Measurements from ENCODE around the gene ARL6. TPM values are rescaled to one million over a fixed set of nuclear protein-coding genes. Genes with fewer than 3 reads are reported as not detected.
"Not testable (repeated sequence)": the region's sequence is repeated elsewhere in the genome, so short reads cannot be mapped to it uniquely, and the experiment has no call there.

ARL6 gene
- polyA plus RNA-seq, 4 donors, result 13.8 to 17.1 (median 16.4) TPM

DNA sequence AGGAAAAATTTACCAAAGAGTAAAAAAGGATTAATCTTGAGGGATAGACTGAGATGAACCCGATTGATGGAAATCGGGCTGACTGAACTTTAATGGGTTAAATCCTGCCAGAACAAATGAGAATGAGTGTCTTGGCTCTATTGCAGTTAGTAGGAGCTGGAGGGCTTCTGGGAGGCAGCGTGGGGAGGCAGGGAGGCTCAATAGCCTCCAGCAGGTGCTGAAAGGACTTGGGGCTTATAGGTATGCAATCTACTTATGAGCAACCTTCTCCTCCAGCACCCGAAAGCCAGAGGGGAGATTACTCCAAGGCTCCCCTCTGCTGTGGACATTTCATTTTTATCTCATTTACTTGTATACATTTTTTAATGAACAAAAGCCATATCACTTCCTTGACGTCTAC lies 56.2 kb downstream of the ARL6 start:
- no peak for DNase-seq (ENCODE audit: low read depth in 4 of 4, low spot score in 2 of 4)

DNA sequence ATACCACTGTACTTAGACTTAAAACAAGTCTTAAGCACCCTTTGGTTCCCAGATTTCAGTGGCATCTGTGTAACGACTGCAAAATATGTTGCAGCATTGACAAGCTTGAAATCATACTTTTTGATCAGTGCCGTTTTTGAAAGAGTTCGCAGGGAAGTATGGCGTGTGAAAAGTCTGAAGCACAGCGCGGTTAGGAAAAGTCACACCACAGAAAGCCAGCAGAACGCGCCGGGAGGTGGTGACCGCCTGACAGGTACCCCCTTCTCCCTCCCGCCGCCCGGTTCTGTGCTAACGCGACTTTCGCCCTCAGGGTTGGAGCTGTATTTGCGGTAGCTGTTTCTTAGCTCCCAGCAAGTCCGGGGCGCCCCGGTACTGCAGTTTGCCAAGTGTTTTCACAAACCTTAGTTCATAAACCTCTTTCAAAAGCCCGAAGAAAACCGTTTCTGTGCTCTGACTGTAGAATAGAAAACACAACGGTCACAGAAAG lies 56.8 kb downstream of the ARL6 start:
- peak in 1 of 4 donors; percentile 61 for DNase-seq (ENCODE audit: low read depth in 4 of 4, low spot score in 2 of 4)

DNA sequence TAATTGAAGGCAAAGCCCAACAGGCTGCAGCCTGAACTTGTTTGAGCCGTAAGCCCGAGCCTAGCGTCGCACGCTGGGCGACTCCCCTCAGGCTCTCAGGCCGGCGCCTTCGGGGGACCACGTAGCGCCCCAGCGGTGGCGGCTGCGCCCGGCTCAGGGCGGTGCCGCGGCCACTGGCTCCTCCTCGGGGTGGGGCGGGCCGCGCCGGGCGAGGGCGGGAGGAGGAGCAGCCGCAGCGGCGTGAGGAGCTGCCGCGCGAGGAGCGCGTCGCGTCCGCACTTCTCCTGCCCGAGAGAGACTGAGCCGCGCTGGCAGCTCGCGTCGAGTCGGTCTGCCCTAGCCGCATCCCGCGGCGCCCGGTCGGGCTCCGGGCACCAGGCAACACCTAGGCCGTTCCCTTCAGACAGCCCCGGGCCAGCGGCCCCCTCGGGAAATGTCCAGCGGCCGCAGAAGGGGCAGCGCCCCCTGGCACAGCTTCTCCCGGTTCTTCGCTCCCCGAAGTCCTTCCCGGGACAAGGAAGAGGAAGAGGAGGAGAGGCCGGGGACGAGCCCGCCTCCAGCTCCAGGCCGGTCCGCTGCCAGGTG lies 57.3 kb downstream of the ARL6 start, which contains the start of gene CRYBG3:
Gene CRYBG3, plus strand, starts transcription at position 238 of the 585 bp plus-strand sequence. Its CDS starts 196 bp downstream, at position 434.
- DNase-seq (ENCODE audit: low read depth in 4 of 4, low spot score in 2 of 4), result peak; percentile 57 to 74 (median 66)

DNA sequence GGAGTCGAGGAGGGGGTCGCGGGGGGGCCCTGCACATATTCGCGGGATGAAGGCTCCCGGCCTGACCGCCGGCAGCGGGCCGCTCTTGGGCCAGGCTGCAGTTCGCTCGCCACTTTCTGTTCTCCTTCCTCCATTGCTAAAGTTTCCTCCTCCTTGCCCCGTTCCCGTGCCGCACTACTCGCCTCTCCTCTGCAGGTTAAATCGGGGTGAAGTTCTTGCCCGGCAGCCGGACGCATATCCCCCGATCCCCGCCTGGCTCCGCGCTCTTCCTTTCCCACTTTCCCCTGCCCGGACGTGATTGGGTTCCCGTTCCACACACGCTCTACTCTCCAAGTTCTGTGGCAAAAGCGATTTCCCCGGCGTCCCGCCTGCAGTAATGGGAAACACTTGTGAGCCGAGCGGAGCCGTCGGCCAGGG lies 57.8 kb downstream of the ARL6 start:
- peak in 2 of 4 donors; percentile 35 to 43 for DNase-seq (ENCODE audit: low read depth in 4 of 4, low spot score in 2 of 4)

DNA sequence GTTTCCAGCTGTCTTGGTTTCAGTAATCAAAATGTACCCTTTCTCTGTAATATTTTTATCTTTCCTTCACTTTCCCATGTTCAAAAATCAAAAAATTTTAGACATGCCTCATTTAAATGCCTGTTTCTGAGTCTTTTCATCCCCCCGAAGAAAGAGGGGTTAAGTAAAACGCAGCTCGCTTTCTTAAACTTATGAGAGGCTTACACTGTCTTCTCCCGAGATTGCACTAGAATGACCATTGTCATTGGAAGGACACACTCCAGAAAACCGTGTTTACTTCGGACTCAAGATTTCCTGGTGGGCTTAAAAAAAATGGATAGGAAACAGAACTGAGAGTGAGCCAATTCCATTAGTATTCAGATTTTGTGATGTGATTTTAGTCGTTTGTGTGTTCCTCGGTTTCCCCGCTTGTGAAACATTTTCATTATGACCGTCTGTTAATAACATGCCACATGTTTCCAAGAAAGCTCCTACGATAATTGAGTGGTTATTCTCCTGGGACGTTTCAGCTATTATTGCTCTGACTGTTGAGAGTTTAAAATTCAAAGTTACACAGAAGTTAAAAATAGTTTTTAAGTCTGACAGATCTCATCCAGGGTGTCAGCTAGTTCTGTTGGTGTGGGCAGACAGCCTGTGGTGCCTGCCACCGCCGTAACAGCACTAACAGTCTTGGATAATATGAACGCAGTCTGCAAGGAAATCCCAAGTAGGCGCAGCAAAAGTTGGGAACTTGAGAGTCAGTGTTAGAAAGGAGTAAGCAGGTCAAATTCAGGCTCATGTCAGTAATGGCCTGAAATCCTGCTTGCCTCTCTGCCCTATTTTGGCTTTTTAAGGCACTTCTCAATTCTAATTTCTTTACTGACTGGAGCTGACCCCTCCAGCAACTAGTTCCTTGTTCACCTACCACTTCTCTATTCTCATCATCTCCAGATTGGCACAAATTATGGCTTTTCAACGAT lies 58.8 kb downstream of the ARL6 start:
- no peak for DNase-seq (ENCODE audit: low read depth in 4 of 4, low spot score in 2 of 4)

DNA sequence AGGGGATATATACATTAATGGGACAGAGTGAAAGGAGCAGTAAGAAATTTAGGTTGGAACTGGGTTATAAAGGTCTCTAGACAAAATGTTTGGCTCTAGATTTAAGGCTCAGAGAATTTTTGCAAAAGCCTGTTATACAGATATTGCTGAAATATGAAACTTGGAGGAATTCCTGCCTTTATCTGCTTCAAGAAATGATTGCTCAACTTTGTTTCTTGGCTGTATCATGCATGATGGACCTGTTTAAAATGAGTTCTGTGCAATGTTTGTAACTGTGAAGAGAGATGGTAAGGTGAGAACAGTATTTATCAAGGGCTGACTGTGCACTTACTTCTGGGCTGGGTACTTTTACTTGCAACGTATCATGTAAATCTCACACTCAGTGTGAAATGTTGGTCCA lies 60.5 kb downstream of the ARL6 start:
- no peak for DNase-seq (ENCODE audit: low read depth in 4 of 4, low spot score in 2 of 4)

DNA sequence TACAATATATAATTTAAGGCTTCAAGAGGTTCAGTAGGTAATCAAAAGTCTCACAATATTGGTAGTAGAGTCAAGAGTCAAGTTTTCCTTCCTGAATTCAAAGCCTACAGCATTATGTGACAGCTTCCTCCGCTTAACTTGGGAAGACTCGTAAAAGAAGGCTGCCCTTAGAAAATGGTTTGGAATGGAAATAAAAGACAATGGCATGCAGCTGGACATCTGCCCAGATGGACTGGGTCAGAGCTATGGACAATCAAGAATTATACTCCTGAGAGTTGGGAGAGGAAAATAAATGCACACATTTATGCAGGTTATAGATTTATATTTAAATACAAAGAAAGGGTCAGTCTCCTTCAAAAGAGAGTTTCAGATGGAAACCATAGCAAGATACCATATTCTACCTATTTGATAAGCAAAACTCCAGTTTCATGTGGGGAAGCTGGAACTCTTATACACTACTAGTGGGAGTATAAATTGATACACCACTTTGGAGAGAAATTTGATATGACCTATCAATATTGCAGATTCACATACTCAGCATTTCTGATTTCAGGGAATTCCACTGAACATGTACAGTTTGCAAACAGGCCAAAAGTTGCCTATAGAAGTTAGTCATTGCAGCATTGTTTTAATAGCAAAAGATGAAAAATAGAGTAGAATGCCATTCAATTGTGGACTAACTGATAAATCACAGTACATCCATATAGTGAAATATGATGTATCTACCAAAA lies 63.3 kb downstream of the ARL6 start:
- DNase-seq (ENCODE audit: low read depth in 4 of 4, low spot score in 2 of 4), result no peak

DNA sequence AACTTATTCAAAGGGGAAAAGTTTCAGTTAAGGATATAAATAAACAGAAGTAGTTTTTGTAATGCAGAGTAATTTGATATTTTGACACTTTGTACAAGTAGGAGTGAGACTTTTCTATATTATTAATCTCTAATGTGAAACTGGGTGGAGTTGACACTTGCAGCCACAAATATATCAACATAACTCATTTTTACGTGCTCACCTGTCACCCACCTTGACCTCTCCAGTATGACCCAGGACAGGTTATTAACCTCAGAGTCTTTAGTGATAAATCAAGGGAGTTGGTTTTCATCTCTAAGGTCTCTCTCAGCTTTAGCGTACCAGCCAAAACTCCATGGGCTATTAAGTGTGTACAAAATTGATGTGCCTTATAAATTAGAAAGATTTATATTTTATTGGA lies 64.6 kb downstream of the ARL6 start:
- DNase-seq (ENCODE audit: low read depth in 4 of 4, low spot score in 2 of 4), result no peak

DNA sequence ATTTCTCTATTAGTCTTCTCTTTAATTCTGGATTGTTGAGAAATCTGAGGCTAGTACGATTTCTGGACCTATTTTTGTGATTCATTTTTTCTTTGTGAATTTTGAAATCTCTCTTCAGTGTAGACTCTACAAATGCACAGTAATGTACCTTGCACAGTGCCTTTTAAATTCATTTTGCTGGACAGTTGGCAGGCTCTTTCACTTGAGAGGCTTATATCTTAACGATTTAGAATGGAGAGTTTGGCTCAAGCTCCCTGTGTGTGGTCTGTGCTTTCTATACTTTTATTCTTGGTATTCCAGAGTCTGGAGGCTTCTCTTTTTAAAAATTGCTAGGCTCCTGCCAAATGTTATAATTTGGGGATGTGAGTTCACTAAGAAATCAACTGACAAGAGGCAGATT lies 66.1 kb downstream of the ARL6 start:
- no peak for DNase-seq (ENCODE audit: low read depth in 4 of 4, low spot score in 2 of 4)

DNA sequence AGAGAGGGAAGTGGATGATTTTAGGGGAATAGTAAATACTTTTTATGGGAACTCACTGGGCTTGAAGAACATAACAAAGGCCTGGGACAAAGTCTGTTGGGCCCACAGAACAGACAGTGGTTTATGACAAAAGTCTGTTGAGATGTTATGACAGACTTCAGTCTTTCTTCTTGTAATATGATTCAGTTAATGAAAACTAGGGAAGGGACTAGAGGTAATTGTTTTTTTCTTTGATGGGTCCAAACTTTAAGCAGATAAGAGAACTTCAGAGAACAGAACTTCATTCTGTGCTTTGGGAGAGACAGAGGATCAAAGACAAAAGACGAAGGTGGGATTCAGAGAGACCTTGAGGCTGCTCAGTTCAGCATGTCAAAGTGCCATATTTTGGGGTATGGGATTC lies 66.6 kb downstream of the ARL6 start:
- no peak for DNase-seq (ENCODE audit: low read depth in 4 of 4, low spot score in 2 of 4)

DNA sequence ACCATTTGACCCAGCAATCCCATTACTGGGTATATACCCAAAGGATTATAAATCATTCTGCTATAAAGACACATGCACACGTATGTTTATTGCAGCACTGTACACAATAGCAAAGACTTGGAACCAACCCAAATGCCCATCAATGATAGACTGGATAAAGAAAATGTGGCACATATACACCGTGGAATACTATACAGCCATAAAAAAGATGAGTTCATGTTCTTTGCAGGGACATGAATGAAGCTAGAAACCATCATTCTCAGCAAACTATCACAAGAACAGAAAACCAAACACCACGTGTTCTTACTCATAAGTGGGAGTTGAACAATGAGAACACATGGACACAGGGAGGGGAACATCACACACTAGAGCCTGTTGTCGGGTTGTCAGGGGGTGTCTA lies 68.6 kb downstream of the ARL6 start:
- DNase-seq (ENCODE audit: low read depth in 4 of 4, low spot score in 2 of 4), result not testable (repeated sequence)

DNA sequence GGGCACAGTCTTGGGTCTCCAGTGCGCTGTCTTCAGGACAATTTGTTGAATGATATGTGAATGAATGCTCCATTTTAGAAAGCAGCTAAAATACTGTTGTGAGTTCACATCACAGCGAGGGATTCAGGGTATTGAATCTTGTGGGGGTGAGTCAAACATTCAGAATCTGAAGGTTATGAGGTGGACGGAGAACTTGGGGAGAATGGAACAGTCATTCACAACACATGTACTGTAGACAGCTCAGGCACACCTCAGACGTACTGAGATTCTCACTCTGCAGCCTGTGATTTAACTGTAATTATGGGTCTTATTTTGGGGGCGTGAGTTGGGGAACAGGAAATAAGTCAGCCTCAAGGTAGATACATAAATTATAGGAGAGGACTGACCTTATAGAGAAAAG lies 71.2 kb downstream of the ARL6 start:
- no peak for DNase-seq (ENCODE audit: low read depth in 4 of 4, low spot score in 2 of 4)

DNA sequence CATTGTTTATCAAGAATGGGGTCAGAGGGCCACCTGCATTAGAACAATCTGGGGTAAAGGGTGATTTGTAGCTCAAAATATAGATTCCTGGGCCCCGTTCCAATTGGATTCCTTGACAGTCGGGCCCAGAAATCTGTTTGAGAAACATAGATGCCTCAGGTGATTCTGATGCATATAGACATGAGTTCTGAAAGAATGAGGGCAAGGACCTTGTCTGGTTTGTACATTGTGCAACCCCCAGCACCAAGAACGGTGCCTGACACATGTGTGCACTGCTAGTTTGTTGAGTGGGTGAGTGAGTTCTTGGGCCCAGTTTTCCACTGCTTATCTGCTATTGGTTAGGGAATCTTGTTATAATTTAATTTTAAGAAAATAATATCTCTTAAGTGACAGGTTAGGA lies 73.8 kb downstream of the ARL6 start:
- no peak for DNase-seq (ENCODE audit: low read depth in 4 of 4, low spot score in 2 of 4)

DNA sequence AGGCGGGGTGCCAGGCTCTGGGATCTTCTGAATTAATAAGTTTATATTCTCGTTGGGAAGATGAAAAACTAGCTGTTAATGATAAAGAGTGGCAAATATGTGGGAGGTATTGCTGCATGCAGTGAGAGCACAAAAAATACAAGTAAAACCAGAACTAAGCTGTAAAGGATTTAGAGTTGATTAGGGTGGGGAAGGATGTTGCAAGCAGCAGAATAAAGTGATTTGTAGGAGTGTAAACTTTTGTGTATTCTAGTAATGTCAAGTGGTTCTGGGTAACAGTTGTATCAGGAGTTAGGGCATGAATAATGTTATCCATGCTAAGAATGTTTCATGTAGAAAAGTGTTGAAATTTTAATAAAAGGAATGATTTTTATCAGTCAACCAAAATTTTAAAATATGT lies 75.4 kb downstream of the ARL6 start:
- DNase-seq (ENCODE audit: low read depth in 4 of 4, low spot score in 2 of 4), result no peak

DNA sequence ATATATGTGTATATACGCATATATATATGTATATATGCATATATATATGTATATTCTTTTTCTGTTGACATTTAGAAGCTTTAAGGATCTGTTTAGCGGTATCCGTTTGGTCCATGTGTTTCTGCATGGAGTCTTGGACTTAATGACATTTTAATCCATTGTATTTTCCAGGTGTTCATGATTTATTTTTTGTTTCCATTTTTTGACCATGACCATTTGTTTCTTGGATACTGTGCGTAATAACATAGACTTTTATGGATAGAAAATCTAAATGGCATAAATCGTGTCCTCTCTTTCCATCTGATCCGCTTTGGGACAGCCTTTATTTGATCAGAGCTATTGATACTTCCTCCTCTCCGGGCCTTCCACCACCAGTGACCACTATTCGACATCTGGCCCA lies 76.7 kb downstream of the ARL6 start:
- DNase-seq (ENCODE audit: low read depth in 4 of 4, low spot score in 2 of 4), result no peak

DNA sequence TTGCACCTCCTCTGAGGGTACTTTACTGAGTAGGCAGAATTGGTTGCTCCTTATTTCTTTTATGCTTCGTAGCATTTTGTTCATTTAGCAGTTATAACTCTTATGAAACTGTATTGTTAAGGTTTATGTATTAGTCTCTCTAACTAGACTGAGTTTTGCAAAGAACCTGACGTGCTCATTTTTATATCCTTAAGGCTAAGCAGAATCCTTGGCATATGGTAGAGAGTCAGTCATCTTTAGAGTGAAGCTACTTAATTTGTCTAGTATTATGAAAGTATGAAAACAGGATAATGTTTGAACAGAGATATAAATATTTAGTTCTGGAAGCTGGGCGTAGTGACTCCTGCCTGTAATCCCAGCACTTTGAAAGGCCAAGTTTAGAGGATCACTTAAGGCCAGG lies 77.4 kb downstream of the ARL6 start:
- no peak for DNase-seq (ENCODE audit: low read depth in 4 of 4, low spot score in 2 of 4)

DNA sequence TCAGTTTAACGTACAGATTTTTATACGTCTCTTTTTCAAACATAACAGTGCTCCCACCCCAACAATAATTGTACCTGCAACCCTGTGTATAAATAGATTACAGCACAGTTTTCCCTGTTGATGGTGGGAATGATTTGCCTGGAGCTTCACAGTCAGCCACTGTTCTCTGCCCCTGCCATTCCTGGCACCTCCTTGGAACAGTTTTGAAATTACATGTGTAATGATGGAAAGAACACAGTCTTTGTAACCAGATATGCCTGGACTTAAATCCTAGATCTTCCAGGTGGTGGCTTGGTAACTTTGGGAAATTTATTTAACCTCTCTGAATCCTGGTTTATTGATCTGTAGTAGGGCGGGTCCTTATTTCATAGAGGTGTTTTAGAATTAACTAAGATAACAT lies 84.2 kb downstream of the ARL6 start:
- DNase-seq (ENCODE audit: low read depth in 4 of 4, low spot score in 2 of 4), result no peak

All from left renal cortex interstitium (tissue), 4 donors.